K562 (cell line): ENCODE data around the gene SMC3. TPM values are rescaled to one million over a fixed set of nuclear protein-coding genes. Genes with fewer than 3 reads are reported as not detected.

ENCODE experiments used
- ATAC-seq: fragments of 200-7000 bp; cut with Tn5 transposase; 3 replicates; pipeline ENCODE4 v1.9.1; 2020; ENCODE audit warnings: moderate library complexity
- Bru-seq: library from RNA; stranded (reverse); fragments of 400-500 nt; gene quantifications from one replicate; lab custom pipeline; 2021; lab: Mats Ljungman, UMichigan
- BruChase-seq, 2 experiments: library from RNA; stranded (reverse); fragments of 400-500 nt; gene quantifications; one replicate each; lab custom pipeline; 2021; lab: Mats Ljungman, UMichigan
- BruUV-seq: library from RNA; stranded (reverse); fragments of 400-500 nt; replicated peaks from 2 replicates; lab custom pipeline; 2021; lab: Mats Ljungman, UMichigan
- CTCF ChIA-PET: fragments of 300-600 bp; formaldehyde crosslinking; extraction: SDS; loops from one replicate; lab custom pipeline; 2021; ENCODE audit warnings: low intra/inter-chr PET ratio; lab: Yijun Ruan, JAX
- POLR2A ChIA-PET: fragments of 300-600, 350-650 bp; sonication (Branson Sonifier 250); formaldehyde crosslinking; extraction: SDS; loops from one replicate; lab custom pipeline; 2021; ENCODE audit warnings: antibody characterized with exemption, inconsistent platforms; lab: Yijun Ruan, JAX
- DNase-seq, 4 experiments: peaks; one replicate each; pipeline versions ENCODE4 v3.0.0 to v3.0.0-alpha.2; 2011 to 2018; ENCODE audit warnings: low spot score in 3 of 4, mixed read lengths in 3 of 4; ENCODE audit errors: extremely low read depth in 1 of 4
- FAIRE-seq: peaks from 2 replicates; lab custom pipeline; 2011; peaks lifted over from hg19 to GRCh38; lab: Jason Lieb, UNC
- H2AFZ ChIP-seq: 2 replicates; pipeline ENCODE4 v1.6.0; 2011; ENCODE audit warnings: low read depth, low read length, control low read depth, inconsistent platforms
- H3K27ac ChIP-seq: fragments of 200-600 bp; 3 replicates; pipeline ENCODE4 v1.8.0; 2011; ENCODE audit warnings: low read depth, mild to moderate bottlenecking, control low read depth, inconsistent platforms, low read length, moderate library complexity, mixed read lengths; ENCODE audit errors: extremely low read depth
- H3K27me3 ChIP-seq, 2 experiments: fragments of 300-600 bp in 1 of 2; 2 replicates in 1 of 2; 3 replicates in 1 of 2; pipeline versions ENCODE4 v1.6.0 to v1.8.0; 2011; ENCODE audit warnings: inconsistent platforms in 2 of 2, low read length in 2 of 2, mild to moderate bottlenecking in 1 of 2, mixed read lengths in 1 of 2, moderate library complexity in 1 of 2; ENCODE audit not compliant: control insufficient read depth in 2 of 2, insufficient read depth in 2 of 2
- H3K36me3 ChIP-seq: fragments of 300-600 bp; 3 replicates; pipeline ENCODE4 v1.8.0; 2011; ENCODE audit warnings: mild to moderate bottlenecking, low read length, inconsistent platforms; ENCODE audit not compliant: control insufficient read depth, insufficient read depth
- H3K4me1 ChIP-seq, 2 experiments: fragments of 200-600 bp in 1 of 2; replicated peaks in 1 of 2; 2 replicates in 1 of 2; 3 replicates in 1 of 2; pipeline versions ENCODE4 v1.5.1 to v1.8.0; 2011; ENCODE audit warnings: inconsistent platforms in 2 of 2, low read length in 2 of 2, mild to moderate bottlenecking in 1 of 2, mixed read lengths in 1 of 2, moderate library complexity in 1 of 2; ENCODE audit not compliant: control insufficient read depth in 2 of 2, insufficient read depth in 2 of 2
- H3K4me2 ChIP-seq: 2 replicates; pipeline ENCODE4 v1.6.1; 2011; ENCODE audit warnings: low read length, control low read depth, inconsistent platforms, mixed read lengths; ENCODE audit not compliant: insufficient read depth
- H3K4me3 ChIP-seq: fragments of 200-600 bp; sonication (generic), shearing (Covaris generic); 2 replicates; pipeline ENCODE4 v1.5.1; 2016; ENCODE audit warnings: control low read depth, inconsistent platforms
- H3K79me2 ChIP-seq: fragments of 200-600 bp; 3 replicates; pipeline ENCODE4 v1.8.0; 2011; ENCODE audit warnings: low read length, inconsistent platforms; ENCODE audit not compliant: control insufficient read depth, insufficient read depth
- H3K9ac ChIP-seq, 2 experiments: 2 replicates each; pipeline versions ENCODE4 v1.6.0 to v1.6.1; 2011; ENCODE audit warnings: low read depth in 2 of 2, low read length in 2 of 2, control low read depth in 1 of 2, inconsistent platforms in 1 of 2, mild to moderate bottlenecking in 1 of 2, mixed read lengths in 1 of 2; ENCODE audit not compliant: insufficient read depth in 1 of 2
- H3K9me1 ChIP-seq: one replicate; pipeline ENCODE4 v1.6.0; 2011; ENCODE audit warnings: inconsistent platforms, mild to moderate bottlenecking, low read length, moderate library complexity; ENCODE audit not compliant: control insufficient read depth, insufficient read depth
- H3K9me3 ChIP-seq: replicated peaks from 2 replicates; pipeline ENCODE4 v1.5.1; 2011; ENCODE audit warnings: low read depth, low read length, inconsistent platforms; ENCODE audit not compliant: control insufficient read depth, insufficient read depth
- H4K20me1 ChIP-seq: replicated peaks from 2 replicates; pipeline ENCODE4 v1.6.1; 2011; ENCODE audit warnings: low read length, inconsistent platforms, mixed read lengths; ENCODE audit not compliant: control insufficient read depth, insufficient read depth
- E2F8 ChIP-seq: fragments of 450-650 bp; IDR thresholded peaks from 2 replicates; pipeline ENCODE4 v1.7.1; 2018; ENCODE audit warnings: mild to moderate bottlenecking, low read depth; ENCODE audit not compliant: partially characterized antibody
- FUS ChIP-seq: fragments of 200-400 bp; formaldehyde crosslinking; optimal IDR thresholded peaks from 2 replicates; pipeline ENCODE3; 2017; ENCODE audit warnings: low read depth, low read length
- HMGN3 ChIP-seq: IDR thresholded peaks from 2 replicates; pipeline ENCODE4 v1.6.1; 2011; ENCODE audit warnings: borderline replicate concordance, low read depth, mild to moderate bottlenecking, mixed read lengths, low read length; ENCODE audit not compliant: insufficient read length; ENCODE audit errors: extremely low read depth
- JUND ChIP-seq, 2 experiments: IDR thresholded peaks; 2 replicates in 1 of 2; 3 replicates in 1 of 2; pipeline ENCODE4 v1.6.1; 2011; ENCODE audit warnings: borderline replicate concordance in 2 of 2, low read depth in 2 of 2, low read length in 2 of 2, improper control_type of control experiment in 1 of 2, missing biosample characterization in 1 of 2, missing genetic modification characterization in 1 of 2, missing genetic modification reagents in 1 of 2
- PHB2 ChIP-seq: fragments of 450-650 bp; IDR thresholded peaks from 2 replicates; pipeline ENCODE4 v1.6.1; 2017; ENCODE audit warnings: low read depth
- PML ChIP-seq: IDR thresholded peaks from 2 replicates; pipeline ENCODE4 v1.6.1; 2012; ENCODE audit warnings: low read length, inconsistent platforms
- POLR2H ChIP-seq: IDR thresholded peaks from 2 replicates; pipeline ENCODE4 v1.6.1; 2016; ENCODE audit warnings: missing genetic modification characterization, low read depth, mild to moderate bottlenecking, control low read depth, missing compliant biosample characterization, moderate library complexity
- TBP ChIP-seq: optimal IDR thresholded peaks from 2 replicates; pipeline ENCODE3; 2011; ENCODE audit warnings: low read depth, low read length, improper control_type of control experiment
- TCF7L2 ChIP-seq: fragments of 150-350 bp; IDR thresholded peaks from 2 replicates; pipeline ENCODE4 v1.6.1; 2016; ENCODE audit warnings: low read depth, mild to moderate bottlenecking, low read length, moderate library complexity
- XRCC4 ChIP-seq: IDR thresholded peaks from one replicate; pipeline ENCODE4 v1.6.1; 2011; ENCODE audit not compliant: insufficient read depth, insufficient read length; ENCODE audit errors: extremely low read depth
- ZNF263 ChIP-seq: sonication (generic); formaldehyde crosslinking; IDR thresholded peaks from 2 replicates; pipeline ENCODE4 v1.8.0; 2022; ENCODE audit warnings: mild to moderate bottlenecking, missing genetic modification reagents, borderline replicate concordance
- ZNF764 ChIP-seq: fragments of 250-450 bp; sonication (Bioruptor Pico); IDR thresholded peaks from 2 replicates; pipeline ENCODE4 v1.4.0; 2020; ENCODE audit warnings: low read depth, mild to moderate bottlenecking, moderate library complexity
- WGBS: fragments of 100-300 bp; shearing (Covaris generic); methylation state at CpG from one replicate; pipeline ENCODE4 v1.1.6; 2016; ENCODE audit warnings: low coverage, mixed read lengths; ENCODE audit not compliant: insufficient coverage; ENCODE audit errors: missing lambda C conversion rate; 5-methylcytosine and 5-hydroxymethylcytosine counted together
- in situ Hi-C: fragments of 300-500 bp; cut with MboI; formaldehyde crosslinking; loops from 4 replicates; pipeline ENCODE4 v1.15.0; 2018; ENCODE audit warnings: inconsistent platforms, mixed read lengths
- intact Hi-C: fragments of 100-400 bp; cut with micrococcal nuclease; formaldehyde crosslinking; loops from 2 replicates; pipeline ENCODE4 v1.14.2; 2022
- long read RNA-seq, 3 experiments: library from polyadenylated mRNA in 2 of 3; library from RNA in 1 of 3; unstranded in 2 of 3; stranded (forward) in 1 of 3; transcript quantifications; one replicate each; pipeline ENCODE4 v2.0.0, GENCODE V29; 2019 to 2022
- polyA minus RNA-seq, 3 experiments: library from RNA; depleted of rRNA, polyadenylated mRNA; stranded (reverse); fragments of >200 nt; gene quantifications; 2 replicates each; pipeline ENCODE4 v1.2.3, GENCODE V29; 2011
- polyA plus RNA-seq, 8 experiments: library from polyadenylated mRNA; depleted of rRNA in 4 of 8; stranded (reverse) in 5 of 8; unstranded in 3 of 8; fragments of >200 nt; fragmentation: Nextera tagmentation in 2 of 8; fragmentation: Illumina TruSeq in 1 of 8; extraction: Ambion mirVana in 2 of 8; extraction: Trizol in 1 of 8; gene quantifications; 2 replicates each; pipeline versions ENCODE4 v1.2.1 to v1.2.3, GENCODE V29; 2011 to 2014; ENCODE audit warnings: inconsistent platforms in 1 of 8, missing spikeins in 1 of 8
- total RNA-seq, 7 experiments: library from RNA; depleted of rRNA in 6 of 7; stranded (reverse); fragments of >200 nt in 6 of 7; fragmentation: Illumina TruSeq in 2 of 7; extraction: Trizol in 2 of 7; gene quantifications; 2 replicates each; pipeline versions ENCODE4 v1.2.1 to v1.2.3, GENCODE V29; 2011 to 2021; ENCODE audit warnings: low replicate concordance in 1 of 7

The SMC3 gene
- total RNA-seq (2011; cell fraction: chromatin; rRNA removed; ENCODE audit: low replicate concordance): 3.4 and 23.8 TPM in 2 replicates
- total RNA-seq (2011; cell fraction: nucleolus; rRNA removed): 2.0 and 2.6 TPM in 2 replicates
- total RNA-seq (2011; cell fraction: nucleoplasm; rRNA removed): 6.0 and 6.1 TPM in 2 replicates
- total RNA-seq (2014; rRNA removed) (25.7 and 32.0 TPM in 2 replicates), total RNA-seq (2014; rRNA removed; fragmentation: Illumina TruSeq; extraction: Trizol) (60.9 and 72.4 TPM in 2 replicates), total RNA-seq (2015; rRNA removed; fragmentation: Illumina TruSeq; extraction: Trizol) (57.2 and 61.5 TPM in 2 replicates), total RNA-seq (2021) (35.1 and 42.0 TPM in 2 replicates), polyA plus RNA-seq (2011; rRNA removed) (16.2 and 21.4 TPM in 2 replicates), polyA plus RNA-seq (2014; fragmentation: Illumina TruSeq; extraction: Trizol) (52.7 and 62.6 TPM in 2 replicates), polyA plus RNA-seq (2014; fragmentation: Nextera tagmentation; extraction: Ambion mirVana) (10 to 100 TPM; 21.3 to 24.5 TPM), polyA plus RNA-seq (2014; rRNA removed) (31.6 and 39.3 TPM in 2 replicates), polyA minus RNA-seq (2011; rRNA and poly(A)+ RNA removed) (25.1 and 30.5 TPM in 2 replicates), Bru-seq, nascent RNA (percentile 88 among the genes with signal in this experiment), BruChase-seq, experiment 1, labeled RNA remaining after a 2-hour chase (percentile 92 among the genes with signal in this experiment), BruChase-seq, experiment 2, labeled RNA remaining after a 6-hour chase (percentile 93 among the genes with signal in this experiment)
- polyA plus RNA-seq (2011; cell fraction: cytosol; rRNA removed): 2.8 and 6.6 TPM in 2 replicates
- 5.5 and 7.9 TPM in 2 replicates for polyA plus RNA-seq (2011; cell fraction: nucleus; rRNA removed)
- polyA plus RNA-seq (2012): 31.6 and 34.7 TPM in 2 replicates
- polyA minus RNA-seq (2011; cell fraction: cytosol; rRNA and poly(A)+ RNA removed): 13.5 and 14.9 TPM in 2 replicates
- 4.4 and 10.4 TPM in 2 replicates for polyA minus RNA-seq (2011; cell fraction: nucleus; rRNA and poly(A)+ RNA removed)
- long read RNA-seq, experiment 1, full-length matches to known transcripts: 60 of 176 reads
- long read RNA-seq, experiment 1, partial matches to known transcripts: 111 of 176 reads
- long read RNA-seq, experiment 1, other reads (novel, unspliced or antisense): 5 of 176 reads
- long read RNA-seq, experiment 2, full-length matches to known transcripts: 7 of 21 reads
- long read RNA-seq, experiment 2, partial matches to known transcripts: 13 of 21 reads
- long read RNA-seq, experiment 2, other reads (novel, unspliced or antisense): 1 of 21 reads
- long read RNA-seq, experiment 3, full-length matches to known transcripts: 1 of 44 reads
- long read RNA-seq, experiment 3, partial matches to known transcripts: 42 of 44 reads
- long read RNA-seq, experiment 3, other reads (novel, unspliced or antisense): 1 of 44 reads

GRCh38 chr10:110567201-110568054, at the start of gene SMC3:
Gene SMC3 (plus strand): TSS chr10:110567695. CDS start chr10:110567817, 122 bp downstream.
- Histone ChIP-seq H3K79me2 (peaks cover 51% of the 10 kb centered on the region), H3K4me2 (peak within 1 kb of the TSS; percentile 85), H3K4me1 (peaks cover 14 to 16% of the 10 kb centered on the region in 2 experiments; a peak in 4 of 5 replicates), H3K36me3 (peaks cover 23% of the 10 kb centered on the region), H3K27me3 (no peaks in the 10 kb centered on the region), H3K4me3 (peak within 1 kb of the TSS; percentile 92), H2AFZ (peak within 1 kb of the TSS; percentile 99), H3K9me3 (no peaks in the 10 kb centered on the region), H3K27ac (peak within 1 kb of the TSS; percentile 95), H4K20me1 (peaks cover 3% of the 10 kb centered on the region; the same call in 1 of the 2 replicates), H3K9me1 (no peaks in the 10 kb centered on the region), H3K9ac (peak within 1 kb of the TSS; percentile 90 to 98)
- CTCF ChIA-PET: no interaction called here
- FAIRE-seq (peak; percentile 97), ATAC-seq (peak; percentile 90), DNase-seq (peak; percentile 73 to 92 (median 78))
- BruUV-seq: no TSS peak
- POLR2A ChIA-PET: no interaction called here
- WGBS: under 1% methylated on average over 49 of the region's 64 CpGs
- in situ Hi-C loops: no loop called here
- intact Hi-C loops: no loop called here
- TF ChIP-seq XRCC4 (no peak), E2F8 (peak; percentile 72), PHB2 (no peak), HMGN3 (peak; percentile 56), POLR2H (tag) (peak; percentile 72), PML (peak; percentile 58; the same call in 1 of the 2 replicates), JUND (IDR thresholded peaks at IDR 0.05; ENCODE audit: borderline replicate concordance, low read depth, low read length) (peak; percentile 94), JUND (tag; IDR thresholded peaks at IDR 0.05; ENCODE audit: borderline replicate concordance, low read depth, low read length) (peak; percentile 39; the same call in 1 of the 3 replicates), TBP (peak; percentile 63), TCF7L2 (peak; percentile 91), FUS (no peak), ZNF764 (CRISPR knock-in tag) (no peak), ZNF263 (CRISPR knock-in tag) (peak; percentile 55; the same call in 1 of the 2 replicates)
